Erythroblast (primary cell): ENCODE results near the gene OR52K1.

Experiments used
- DNase-seq, 2 experiments: peaks; one replicate each; lab custom pipeline; 2025; lab: John Stamatoyannopoulos, UW
- GATA1 ChIP-seq: IDR thresholded peaks from 2 replicates; pipeline ENCODE4 v1.6.1; 2011; ENCODE audit warnings: low read depth, mild to moderate bottlenecking, control low read depth, low read length, moderate library complexity
- POLR2A ChIP-seq: IDR thresholded peaks from 2 replicates; pipeline ENCODE4 v1.6.1; 2011; ENCODE audit warnings: mild to moderate bottlenecking, low read length

OR52K1 gene

DNA sequence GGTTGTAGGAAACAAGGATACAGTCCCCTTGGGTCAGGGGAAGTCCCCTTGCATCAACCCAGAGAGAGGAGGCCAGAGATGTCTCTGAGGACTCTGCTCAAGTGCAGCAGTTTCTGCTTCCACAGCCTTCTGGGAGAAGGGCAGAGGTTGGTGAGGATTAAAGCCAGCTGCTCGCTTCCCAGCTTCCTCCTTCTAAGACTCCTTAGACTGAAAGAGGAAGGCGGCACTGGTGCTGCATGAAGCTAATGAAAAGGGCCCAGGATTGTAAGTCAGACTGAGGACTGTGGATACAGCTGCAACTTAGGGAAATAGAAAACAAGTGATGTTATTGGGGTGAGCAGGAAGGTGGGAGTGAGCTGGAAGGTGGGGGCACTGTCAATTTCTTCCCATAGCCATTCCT lies at the start of gene OR52K1:
TSS of gene OR52K1 (plus strand) at position 202 of the 400 bp plus-strand sequence. CDS start 6,255 bp downstream, outside the sequence.
- TF ChIP-seq POLR2A (no peak), GATA1 (no peak)
- no peak for DNase-seq

DNA sequence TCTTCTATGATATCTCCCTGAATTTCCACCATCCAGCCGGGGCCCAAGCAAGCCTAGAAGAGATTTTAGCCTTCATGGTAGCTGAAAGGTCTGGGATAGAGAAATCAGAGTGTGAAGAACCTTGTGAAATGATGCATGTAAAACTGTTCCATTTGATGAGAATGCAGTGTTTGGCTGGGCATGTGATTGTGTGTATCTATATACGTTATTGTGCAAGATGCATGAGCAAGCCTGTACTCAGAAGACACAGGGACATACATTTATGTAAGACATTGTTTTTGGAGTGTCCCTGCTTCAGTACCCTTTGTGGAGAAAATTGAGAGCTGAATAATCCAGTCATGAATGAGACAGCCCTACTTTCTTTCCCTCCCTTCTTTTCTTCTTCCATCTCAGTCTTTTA lies 48.6 kb upstream of the OR52K1 start:
- no peak for TF ChIP-seq GATA1
- no peak for DNase-seq

DNA sequence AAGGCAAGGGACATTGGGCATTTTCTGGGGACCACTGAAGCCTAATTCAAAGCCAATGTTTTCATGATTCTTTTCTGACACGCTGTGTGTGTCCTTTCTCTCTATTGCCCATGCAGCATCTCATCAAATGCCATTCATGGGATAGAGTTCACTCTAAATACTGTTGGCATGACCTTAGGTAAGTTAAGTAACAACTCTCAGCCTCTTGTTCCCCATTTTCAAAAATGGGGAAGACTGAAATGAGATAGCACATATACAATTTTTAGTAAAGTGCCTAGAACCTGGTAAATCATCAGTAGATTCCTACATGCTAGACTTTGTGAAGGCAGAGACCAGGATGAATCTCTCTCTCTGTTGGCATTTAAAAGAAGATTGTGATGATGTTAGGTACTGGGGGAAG lies 46.0 kb upstream of the OR52K1 start:
- no peak for DNase-seq

DNA sequence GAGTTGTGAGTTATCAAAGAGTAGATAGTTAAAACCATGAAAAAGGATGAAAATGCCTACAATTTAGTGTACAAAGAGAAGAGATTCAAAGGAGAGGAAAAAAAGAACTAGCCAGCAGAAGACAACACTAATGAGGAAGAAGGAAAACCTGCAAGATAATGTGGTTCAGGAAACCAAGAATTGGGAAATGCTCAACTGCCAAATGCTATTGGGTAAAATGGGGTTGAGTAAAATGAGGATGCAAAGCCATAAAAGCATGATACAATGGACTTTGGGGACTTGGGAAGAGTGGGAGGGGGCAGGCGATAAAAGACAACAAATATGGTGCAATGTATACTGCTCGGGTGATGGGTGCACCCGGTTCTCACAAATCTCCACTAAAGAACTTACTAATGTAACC lies 40.9 kb upstream of the OR52K1 start:
- TF ChIP-seq POLR2A (no peak), GATA1 (no peak)
- DNase-seq, result no peak

More for the DNA sequence above, 46.0 kb upstream of the OR52K1 start:
- TF ChIP-seq GATA1 (no peak), POLR2A (no peak)

DNA sequence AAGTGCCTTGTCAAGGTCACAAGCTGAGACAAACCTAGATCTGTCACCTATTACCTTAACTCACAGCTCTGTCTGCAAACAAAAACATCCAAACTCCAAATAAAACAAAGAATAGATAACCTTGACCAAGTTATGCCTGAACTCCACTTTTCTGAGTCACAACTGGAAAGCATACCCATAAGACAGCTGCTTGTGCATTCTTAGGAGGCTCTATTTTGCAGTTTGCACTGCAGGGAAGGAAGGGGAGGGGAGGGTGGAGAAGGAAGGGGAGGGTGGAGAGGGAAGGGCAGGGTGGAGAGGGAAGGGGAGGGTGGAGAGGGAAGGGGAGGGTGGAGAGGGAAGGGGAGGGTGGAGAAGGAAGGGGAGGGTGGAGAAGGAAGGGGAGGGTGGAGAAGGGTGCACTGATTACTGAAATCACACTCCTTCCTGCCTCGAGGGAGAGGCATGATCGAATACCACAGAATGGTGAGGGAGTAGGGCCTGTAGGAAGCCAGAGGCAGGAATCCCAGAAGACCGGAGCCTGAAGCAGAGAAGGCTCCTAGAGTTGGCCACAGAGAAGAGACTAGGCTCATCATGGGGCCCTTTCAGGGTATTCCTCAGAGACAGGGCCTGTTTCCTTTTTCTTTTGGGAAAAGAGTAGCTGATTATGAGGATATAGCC lies 39.1 kb upstream of the OR52K1 start:
- DNase-seq, result no peak
- TF ChIP-seq GATA1 (no peak), POLR2A (no peak)

DNA sequence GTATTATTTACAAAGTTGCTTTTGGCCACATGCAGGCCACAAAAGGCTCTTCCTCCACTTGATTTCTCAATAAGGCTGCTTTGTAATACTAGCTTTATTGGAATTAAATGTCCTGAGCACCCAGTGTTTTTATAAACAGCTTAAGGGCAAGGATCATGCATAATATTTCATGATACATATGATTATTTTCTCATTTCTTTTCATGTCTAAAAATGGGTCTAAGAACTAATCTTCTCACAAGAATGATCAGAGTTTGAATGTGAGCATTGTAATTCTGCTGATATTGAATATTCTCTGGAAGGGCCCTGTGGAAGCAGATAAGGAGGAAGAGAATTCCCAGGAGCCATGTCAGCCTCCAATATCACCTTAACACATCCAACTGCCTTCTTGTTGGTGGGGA lies 33.5 kb upstream of the OR52K1 start, which contains the start of gene OR52K2:
TSS of gene OR52K2 (plus strand) at position 301 of the 400 bp plus-strand sequence. CDS start at position 346, 45 bp downstream.
- no peak for TF ChIP-seq GATA1
- no peak for TF ChIP-seq POLR2A
- DNase-seq, result no peak

DNA sequence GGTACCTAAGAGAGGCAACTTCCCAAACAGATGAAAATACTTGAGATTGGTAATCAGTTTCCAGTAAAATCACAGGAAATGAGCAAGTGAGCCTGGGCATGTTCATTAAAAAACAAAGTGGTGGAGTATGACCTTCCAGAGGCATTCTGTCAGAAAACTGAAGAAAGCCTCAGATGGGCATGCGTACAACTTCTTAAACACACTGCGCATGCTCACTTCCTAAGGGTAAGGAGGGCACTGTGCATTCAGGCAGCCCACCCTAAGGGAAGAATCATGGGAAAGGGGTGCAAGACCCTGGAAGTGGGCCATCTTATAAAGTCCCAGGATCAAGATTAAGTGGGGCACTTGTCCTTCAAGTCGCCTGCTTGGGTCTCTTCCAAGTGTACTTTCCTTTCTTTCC lies 29.3 kb upstream of the OR52K1 start:
- TF ChIP-seq GATA1 (no peak), POLR2A (no peak)
- no peak for DNase-seq

DNA sequence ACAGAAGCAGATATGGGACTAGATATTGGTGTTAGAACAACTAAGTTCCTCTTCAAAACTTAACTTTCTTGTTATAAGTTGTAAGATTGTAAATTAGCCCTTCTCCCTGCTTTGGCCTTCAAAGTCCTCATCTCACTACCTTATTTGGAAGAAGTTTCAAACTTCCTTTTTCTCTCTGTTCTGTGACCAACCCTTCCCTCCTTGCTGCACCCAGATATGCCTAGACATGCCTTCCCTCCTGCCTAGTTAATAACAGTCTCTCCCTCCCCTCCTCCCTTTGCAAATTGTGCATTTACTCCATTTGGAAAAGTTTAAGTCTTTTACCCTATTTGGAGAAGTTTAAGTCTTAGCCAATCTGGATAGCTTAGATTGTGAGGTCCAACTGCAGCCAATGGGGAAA lies 28.4 kb upstream of the OR52K1 start:
- no peak for DNase-seq
- no peak for TF ChIP-seq POLR2A
- TF ChIP-seq GATA1, result no peak

DNA sequence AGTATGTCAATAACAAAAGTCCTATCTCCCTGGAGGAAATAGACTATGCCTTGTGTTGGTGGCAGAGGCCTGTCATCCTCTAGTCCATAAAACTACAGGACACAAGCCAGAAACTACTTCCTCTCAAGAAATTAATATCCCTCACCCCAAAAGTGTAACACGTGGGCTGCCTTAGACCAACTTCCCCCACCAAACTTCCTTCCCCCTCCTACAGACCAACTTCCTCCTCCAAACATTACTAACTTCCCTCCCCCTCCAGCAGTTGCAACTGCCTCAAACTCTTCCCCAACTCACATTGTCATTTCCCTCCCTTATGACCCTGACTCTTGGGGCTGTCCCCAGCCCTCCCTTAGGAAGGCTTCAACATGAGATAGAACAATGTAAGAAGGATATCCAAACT lies 27.0 kb upstream of the OR52K1 start:
- TF ChIP-seq POLR2A, result no peak
- no peak for TF ChIP-seq GATA1
- DNase-seq, result no peak

DNA sequence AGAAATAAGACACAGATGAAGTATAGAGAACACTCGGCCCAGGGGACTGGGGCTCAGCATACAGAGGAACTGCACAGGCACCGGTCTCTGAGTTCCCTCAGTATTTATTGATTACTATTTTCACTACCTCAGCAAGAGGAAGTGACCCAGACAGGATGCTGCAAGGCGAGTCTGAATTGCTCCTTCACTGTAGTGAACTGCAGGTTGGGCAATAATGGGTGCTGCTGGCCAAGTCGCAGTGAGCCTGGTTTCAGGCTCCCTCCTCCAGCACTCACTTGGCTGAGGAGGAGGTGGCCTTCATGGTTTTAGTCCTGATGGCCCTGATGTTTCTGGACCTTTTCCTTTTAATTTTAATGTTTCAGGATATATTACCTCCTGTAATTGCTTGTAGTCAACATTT lies 22.9 kb upstream of the OR52K1 start:
- DNase-seq, result no peak
- TF ChIP-seq GATA1, result no peak
- no peak for TF ChIP-seq POLR2A

DNA sequence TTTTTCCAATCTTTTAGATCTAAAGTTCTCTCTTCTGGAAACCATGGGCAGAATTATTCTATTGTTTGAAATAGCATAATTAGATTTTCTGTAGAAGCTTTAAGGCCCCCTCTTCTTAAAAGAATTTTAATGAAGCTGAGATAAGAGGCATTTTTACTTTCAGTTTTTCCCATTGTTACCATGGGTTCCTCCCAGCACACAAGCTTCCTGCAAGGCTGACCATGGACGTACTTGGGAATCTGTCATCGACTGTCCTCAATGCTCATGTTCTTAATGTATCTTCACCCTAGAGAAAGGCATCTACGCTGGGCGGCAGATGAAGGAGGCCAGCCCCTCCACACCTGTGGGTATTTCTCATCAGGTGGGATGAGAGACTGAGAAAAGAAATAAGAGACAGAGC lies 22.3 kb upstream of the OR52K1 start:
- TF ChIP-seq GATA1, result no peak
- TF ChIP-seq POLR2A, result no peak
- DNase-seq, result no peak

DNA sequence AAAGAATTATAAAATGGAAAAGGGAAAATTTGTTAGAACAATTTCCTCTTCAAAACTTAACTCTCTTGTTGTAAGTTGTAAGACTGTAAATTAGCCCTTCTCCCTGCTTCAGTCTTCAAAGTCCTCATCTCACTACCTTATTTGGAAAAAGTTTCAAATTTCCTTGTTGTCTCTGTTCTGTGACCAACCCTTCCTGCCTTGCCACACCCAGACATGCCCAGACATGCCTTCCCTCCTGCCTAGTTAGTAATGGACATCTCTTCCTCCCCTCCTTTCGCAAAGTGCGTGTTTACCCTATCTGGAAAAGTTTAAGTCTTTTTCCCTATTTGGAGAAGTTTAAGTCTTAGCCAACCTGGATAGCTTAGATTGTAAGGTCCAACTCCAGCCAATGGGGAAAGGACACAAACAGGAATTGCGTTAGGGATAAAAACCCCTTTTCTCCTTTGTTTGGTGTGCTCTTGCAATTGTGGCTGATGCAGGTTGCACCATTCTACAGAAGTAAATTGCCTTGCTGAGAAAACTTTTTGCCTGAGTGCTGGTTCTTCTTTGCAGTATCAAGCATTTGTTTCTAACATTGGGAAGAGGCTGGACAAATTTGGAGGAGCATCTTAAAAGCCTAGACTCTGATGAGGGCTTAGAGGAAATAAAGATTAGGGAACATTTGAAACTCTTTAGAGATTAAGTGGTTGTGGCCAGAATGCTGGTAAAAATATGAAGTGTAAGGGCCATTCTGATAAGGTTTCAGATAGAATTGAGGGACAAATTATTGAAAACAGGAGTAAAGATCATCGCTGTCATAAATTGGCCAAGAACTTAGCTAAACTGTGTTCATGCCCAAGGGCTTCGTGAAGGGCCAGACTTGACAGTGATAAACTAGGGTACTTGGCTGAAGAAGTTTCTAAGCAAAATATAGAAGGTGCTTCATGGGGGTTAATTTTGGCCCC lies 18.0 kb upstream of the OR52K1 start:
- TF ChIP-seq GATA1 (no peak), POLR2A (no peak)

DNA sequence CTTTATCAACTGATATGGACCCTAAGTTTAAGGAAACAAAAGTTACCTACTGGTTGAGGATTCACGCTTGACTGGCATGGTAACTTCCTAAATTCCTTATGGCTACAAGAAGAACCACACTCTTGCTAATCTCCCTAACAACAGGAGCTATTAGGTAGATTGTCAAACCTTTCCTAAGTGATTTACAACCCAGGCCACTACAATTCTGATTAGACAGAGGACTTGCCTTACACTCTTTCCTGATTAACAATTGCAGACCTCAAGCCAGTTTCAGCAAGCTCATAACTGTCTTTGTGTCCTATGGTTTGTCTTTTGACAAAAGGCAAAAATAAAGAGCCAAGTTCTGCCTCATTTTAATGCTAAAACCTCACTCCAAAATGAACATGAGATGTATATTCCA lies 17.0 kb upstream of the OR52K1 start:
- TF ChIP-seq GATA1 (no peak), POLR2A (no peak)
- DNase-seq, result no peak

More for the DNA sequence above, 18.0 kb upstream of the OR52K1 start:
- DNase-seq, result peak in 1 of 2 experiments; percentile 41
